COR-L47 (cell line): Measurements from ENCODE around the gene CHD6.
A peak's percentile ranks its signal among the peaks of the same experiment; 100 is the strongest.

Experiments
- DNase-seq: peaks from one replicate; lab custom pipeline; 2025; lab: John Stamatoyannopoulos, UW

Gene CHD6

GRCh38 chr20:41392871-41393704, 225.1 kb downstream of the CHD6 start:
- DNase-seq = no peak

DNA sequence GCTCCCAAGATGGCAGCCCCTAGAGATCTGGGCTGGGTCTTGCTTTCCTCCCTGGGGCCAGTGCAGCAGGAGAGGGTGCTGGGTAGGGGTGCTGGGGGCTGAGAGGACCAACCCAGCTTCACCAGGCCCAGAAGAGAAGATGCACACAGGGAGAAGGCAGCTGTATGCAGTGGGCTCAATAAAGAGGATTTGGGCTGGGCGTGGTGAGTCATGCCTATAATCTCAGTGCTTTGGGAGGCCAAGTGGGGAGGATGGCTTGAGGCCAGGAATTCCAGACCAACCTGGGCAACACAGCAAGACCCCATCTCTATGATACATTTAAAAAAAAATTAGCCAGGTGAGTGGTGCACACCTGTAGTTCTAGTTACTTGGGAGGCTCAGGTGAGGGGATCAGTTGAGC, 225.9 kb downstream of the CHD6 start:
- DNase-seq = no peak

DNA sequence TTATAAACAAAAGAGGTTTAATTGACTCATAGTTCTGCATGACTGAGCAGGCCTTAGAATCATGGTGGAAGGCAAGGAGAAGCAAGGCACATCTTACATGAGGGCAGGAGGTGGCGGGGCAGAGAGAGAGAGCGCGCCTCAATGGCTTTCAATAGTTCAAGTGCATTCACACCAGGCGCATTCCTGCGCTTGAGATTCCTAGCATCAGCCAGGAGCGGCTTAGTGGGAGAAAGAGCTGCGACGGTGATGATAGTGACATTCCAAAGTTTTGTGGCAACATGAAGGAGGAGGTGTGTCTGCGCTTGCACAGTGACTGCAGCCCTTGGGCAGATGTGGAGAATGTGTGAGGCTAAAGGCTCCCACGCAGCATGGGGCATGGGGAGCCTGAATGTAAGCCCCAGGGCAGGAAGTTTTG, 226.6 kb downstream of the CHD6 start:
- DNase-seq = no peak

DNA sequence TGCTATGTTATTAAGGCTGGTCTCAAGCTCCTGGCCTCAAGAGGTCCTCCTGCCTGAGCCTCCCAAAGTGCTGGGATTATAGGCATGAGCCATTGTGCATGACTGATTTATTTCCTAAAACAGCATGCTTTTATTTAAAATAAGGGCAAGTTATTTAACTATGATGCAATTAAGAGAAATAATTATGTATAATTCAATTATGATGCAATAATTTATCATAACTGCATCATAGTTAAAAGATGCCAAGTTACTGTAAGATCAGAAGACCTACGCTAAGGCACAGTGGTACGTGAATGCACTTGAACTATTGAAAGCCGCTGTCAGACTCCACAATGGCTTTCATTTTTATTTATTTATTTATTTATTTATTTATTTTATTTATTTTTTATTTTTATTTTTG, 227.3 kb downstream of the CHD6 start:
- no peak for DNase-seq

DNA sequence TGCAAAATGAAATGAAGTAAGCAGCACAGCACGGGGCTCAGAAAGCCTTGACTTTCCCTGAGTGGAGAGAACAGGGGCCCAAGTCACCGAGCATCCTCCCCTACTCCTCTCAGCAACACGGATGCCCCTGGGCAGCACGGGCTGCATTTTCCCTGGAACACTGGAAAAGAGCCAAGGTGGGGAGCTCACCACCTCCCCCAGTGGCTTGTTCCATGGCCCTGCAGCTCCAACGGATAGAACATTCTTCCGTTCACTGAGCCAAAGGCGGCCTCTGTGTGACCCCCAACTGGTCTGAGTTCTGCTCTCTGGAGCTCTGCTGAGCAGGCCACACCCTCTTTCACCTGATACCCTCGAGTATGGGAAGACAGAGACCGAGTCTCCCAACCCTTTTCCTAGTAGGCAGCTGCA, 230.7 kb downstream of the CHD6 start:
- DNase-seq = no peak

- DNase-seq = no peak
Observed at GRCh38 chr20:41386502-41387427, 231.4 kb downstream of the CHD6 start.

DNA sequence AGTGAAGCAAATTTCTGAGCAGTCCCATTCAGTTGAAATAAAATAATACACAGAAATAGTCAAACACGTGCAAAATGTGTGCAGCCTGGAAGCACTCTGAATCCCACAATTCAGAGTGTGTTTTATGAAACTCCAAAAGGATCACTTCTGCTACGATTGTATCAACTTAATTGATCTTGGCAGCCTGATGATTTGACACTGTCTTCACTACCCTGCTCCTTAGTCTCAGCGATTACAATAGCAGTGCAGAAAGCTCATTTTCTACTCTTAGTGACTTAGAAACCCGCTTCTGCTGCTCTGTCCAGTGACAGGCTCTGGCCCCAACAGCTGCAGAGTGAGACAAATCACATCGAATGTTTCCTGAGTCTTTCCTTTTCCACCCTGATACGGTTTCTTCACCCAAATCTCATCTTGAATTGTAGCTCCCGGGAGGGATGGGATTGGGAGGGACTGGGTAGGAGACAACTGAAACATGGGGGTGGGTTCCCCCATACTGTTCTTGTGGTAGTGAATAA, 235.3 kb downstream of the CHD6 start:
- DNase-seq = no peak

DNA sequence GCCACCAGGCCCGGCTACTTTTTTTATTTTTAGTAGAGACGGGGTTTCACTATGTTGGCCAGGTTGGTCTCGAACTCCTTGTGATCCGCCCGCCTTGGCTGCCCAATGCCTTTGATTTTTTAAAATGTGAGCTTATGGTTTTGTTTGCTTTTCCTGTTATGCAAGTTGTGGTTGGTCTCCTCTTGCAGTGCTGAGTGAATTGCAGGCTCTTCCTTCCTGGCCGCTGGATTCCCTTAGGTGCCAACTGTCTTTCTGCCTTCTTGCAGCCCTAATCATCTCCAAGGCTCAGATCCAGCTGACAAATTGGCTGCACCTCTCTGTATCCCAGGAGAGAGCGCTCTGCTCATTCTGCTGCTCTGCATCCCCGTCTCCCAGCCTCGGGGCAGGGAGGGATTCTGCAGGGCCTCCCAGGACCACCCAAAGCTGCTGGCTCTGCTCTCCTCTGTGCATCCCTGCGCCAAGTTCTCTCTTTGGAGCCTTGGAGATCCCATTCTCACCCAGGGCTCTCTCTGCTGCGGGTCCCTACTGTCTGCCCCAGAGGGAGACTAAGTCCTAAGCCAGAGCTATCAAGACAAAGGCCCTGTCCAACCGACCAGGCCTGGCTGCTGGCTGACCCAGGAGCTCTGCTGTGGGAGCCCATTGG, 237.5 kb downstream of the CHD6 start:
- no peak for DNase-seq

- DNase-seq = no peak
Observed at GRCh38 chr20:41379551-41379950, 238.6 kb downstream of the CHD6 start.

DNA sequence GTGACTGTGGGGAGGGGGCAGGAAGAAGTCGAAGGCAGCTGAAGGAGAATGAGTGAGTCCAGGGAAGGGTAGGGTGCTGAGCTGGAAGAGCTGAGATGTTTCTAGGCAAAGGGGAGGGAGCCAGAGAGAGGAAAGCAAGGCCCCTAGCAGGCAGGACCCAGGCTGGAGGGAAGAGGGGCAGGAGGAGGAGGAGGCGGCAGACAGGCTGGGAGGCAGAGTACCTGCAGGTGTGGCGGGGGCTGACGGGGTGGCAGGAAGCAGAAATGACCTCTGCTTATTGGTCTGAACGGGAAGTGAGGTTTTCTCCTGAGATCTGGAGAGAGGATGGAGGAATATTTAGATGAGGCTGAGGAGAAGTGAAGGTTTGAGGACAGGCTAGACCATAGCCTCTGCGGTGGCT, 240.9 kb downstream of the CHD6 start:
- no peak for DNase-seq

- no peak for DNase-seq
Observed at GRCh38 chr20:41376349-41376748, 241.8 kb downstream of the CHD6 start.

GRCh38 chr20:41375846-41376245, 242.3 kb downstream of the CHD6 start:
- no peak for DNase-seq

DNA sequence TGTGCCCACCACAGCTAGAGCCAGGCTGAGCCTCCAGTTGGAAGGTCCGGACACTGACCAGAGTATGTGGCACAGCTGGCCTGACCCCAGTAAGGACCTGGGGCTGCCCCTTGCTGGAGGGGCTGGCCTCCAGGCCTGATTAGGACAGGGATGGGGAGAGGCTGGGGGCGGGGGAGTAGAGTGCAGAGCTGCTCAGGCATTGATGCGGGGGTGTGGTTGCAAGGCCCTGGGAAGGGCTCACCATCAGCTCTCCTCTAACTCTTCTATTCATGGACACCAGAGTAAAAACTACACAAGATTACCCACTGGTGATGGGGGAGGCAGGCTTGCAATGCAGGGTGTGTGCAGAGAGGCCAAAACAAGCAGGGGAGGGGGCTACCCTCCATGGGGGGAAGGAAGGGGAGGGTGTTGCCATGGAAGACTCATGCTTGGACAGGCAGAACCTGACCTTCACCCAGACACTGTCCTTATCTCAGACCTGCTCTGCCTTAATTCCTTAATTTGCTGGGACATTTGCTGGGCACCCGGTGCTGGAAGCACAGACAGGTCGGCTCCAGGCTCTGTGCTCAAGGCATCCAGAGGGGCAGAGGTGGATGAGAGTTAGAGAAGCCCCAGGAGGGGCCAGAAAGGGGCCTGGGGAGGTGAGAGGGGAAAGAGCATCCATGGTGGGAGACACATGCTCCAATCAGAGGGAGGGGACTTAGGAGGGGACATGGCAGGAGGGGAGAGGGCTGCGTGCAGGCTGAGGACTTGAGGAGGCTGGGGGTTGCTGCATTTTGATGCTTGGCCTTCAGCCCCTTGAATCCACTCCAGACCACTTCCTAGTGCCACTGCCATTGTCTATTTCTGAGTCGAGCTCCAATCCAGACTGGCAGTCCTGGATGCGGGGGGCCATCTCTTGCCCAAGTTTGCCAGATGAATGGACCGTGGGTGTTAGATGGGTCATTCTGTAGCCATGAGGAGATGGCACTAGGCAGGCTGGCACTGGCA, 244.0 kb downstream of the CHD6 start:
- DNase-seq = no peak

DNA sequence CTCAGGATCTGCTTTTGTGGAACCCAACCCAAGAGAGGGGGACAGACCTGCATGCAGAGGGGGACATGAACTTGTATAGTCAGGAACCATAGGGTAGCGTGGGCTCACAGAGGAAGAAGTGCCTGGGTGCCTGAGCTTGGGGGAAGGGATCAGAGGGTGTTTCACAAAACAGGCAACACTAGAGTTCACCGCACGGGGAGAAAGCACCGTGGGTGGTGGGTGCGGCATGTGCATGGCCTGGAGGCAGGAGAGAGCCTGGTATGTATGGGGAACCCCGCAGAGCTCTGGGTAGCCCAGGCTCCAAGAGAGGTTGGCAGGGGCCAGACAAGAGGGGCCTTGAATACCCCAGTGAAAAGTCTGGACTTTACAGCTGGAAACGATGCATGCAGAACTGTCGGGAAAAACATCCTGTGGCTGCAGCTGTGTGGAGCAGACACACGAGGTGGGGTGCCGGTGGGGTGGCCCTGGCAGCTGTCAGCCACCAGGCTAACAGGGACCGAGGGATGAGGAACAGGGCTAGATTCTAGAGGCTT, 244.9 kb downstream of the CHD6 start:
- DNase-seq = no peak

GRCh38 chr20:41371371-41371770, 246.8 kb downstream of the CHD6 start:
- no peak for DNase-seq

DNA sequence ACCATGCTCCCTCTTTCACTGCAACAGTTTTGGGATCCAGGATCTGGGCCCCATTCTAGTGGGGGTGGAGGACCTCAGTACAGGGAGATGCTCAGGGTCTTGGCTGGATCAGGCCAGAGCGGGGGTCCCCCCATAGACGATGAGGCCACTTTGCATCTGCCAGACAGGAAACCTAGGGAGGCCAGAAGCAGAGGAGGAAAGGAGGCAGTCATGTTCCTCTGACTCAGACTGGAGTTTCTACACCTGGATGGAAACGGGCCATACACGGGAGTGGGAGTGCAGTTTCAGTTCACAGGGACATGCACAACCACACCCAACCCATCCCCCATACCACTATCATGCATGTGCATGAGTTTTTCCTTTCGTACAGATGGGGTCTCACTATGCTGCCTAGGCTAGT, 248.0 kb downstream of the CHD6 start:
- DNase-seq = no peak

DNA sequence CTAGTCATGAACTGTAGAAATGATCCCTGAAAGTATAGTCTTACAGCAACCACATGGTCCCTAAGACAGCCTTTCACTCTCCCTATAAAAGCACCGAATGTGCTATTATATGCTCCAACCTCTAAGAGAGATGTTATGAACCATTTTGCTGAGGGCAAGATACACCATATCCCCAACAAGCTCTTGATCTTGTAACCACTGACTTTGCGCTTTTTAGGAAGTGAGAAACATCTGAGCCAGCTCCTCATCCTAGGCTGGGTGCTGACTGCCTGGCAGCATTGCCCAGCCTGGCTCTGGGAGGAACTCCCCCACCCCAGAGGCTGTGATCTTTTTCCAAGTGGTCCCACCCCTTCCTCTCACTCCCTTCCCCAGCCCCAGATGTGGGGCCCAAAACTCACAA, 248.5 kb downstream of the CHD6 start:
- no peak for DNase-seq

DNA sequence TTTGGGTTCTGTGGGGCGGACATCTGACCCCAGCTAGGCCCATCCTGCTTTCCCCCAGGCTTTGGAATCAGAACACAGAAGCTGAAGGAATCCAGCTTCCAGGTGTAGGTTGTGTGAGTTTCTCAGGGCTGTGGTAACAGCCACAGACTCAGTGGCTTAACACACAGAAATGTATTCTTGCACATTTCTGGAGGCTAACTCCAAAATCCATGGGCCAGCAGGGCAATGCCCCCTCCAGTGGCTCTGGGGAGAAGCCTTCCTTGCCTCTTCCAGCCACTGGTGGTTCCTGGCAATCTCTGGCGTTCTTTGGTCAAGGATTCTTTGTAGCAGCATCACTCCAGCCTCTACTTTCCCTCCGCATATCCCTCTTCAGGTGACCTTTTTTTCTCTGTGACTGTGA, 250.2 kb downstream of the CHD6 start:
- no peak for DNase-seq

GRCh38 chr20:41367393-41367695, 250.8 kb downstream of the CHD6 start:
- DNase-seq = no peak

DNA sequence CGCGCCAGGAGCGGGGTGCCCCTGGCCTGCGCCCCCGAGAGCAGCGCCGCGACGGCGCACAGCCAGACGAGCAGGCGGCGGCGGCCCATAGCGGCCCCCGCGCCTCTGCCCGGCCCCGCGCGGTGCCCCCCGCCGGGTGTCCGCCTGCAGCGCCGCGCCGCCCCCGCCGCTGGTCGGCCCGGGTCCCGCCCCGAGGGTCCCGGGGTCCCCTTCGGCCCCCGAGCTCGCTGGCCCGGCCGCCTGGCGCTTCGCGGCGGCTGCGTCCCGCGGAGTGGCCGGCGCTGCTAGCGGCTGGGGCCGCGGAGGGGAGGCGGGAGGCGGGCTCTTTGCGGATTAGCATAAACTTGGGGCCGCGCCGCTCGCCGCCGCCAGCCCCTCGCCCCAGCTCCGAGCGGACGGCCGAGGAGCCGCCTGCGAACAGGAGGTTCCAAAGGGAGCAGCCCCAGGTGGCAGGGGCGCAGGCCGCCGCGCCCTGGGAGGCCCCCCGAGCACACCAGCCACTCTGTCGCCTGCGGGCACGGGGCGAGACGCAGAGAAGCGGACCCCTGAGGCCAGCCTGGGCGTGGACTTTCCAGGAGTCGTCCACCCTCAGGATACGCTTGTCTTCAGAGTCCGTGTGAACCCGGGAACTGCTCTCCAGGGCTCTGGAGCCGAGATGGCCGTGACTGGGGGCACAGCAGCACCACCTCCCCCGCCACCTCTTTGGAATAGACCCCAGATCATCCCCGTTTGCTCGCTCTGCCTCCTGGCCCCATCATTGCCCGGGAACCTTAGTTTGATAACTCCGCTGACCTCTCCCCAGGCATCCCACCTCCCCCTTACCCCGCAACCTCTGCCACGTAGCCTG, 251.4 kb downstream of the CHD6 start, which contains the start of gene EMILIN3:
TSS of gene EMILIN3 (minus strand) at position 273 of the 847 bp plus-strand sequence. CDS start at position 89, 184 bp downstream.
- DNase-seq = peak; percentile 13
